Transverse colon (tissue), 4 donors: ENCODE measurements around the gene PML. TPM values are rescaled to one million over a fixed set of nuclear protein-coding genes. Genes with fewer than 3 reads are reported as not detected.

Experiments used
- DNase-seq: peaks from one replicate; pipeline ENCODE4 v3.0.0-alpha.2; 2019
- H3K27ac ChIP-seq, 4 donors: fragments of 200-600 bp; sonication (generic); 2 replicates each; pipeline ENCODE4 v1.5.1; 2016 to 2018; ENCODE audit warnings: inconsistent platforms in 4 of 4
- H3K27me3 ChIP-seq: fragments of 200-600 bp; sonication (generic); 2 replicates; pipeline ENCODE4 v1.5.1; 2017; ENCODE audit warnings: inconsistent platforms
- H3K36me3 ChIP-seq, 4 donors: fragments of 200-600 bp; sonication (generic); 2 replicates each; pipeline ENCODE4 v1.5.1; 2017 to 2019; ENCODE audit warnings: inconsistent platforms in 4 of 4
- H3K4me1 ChIP-seq, 4 donors: fragments of 200-600 bp; sonication (generic); 2 replicates each; pipeline ENCODE4 v1.5.1; 2017 to 2020; ENCODE audit warnings: inconsistent platforms in 4 of 4
- H3K4me3 ChIP-seq, 4 donors: fragments of 200-600 bp; sonication (generic); 1 replicate in 1 of 4; 2 replicates in 3 of 4; pipeline versions ENCODE4 v1.5.1 to v1.6.1; 2017 to 2019; ENCODE audit warnings: inconsistent platforms in 4 of 4
- H3K9me3 ChIP-seq, 2 donors: fragments of 200-600 bp; sonication (generic); 2 replicates each; pipeline ENCODE4 v1.5.1; 2017 to 2019; ENCODE audit warnings: inconsistent platforms in 2 of 2
- EP300 ChIP-seq: sonication (generic); formaldehyde crosslinking; IDR thresholded peaks from one replicate; pipeline ENCODE4 v1.6.1; 2017; ENCODE audit warnings: antibody characterized with exemption, low read depth
- POLR2A ChIP-seq: fragments of 450-650 bp; IDR thresholded peaks from one replicate; pipeline ENCODE4 v1.6.1; 2016; ENCODE audit warnings: antibody characterized with exemption, mild to moderate bottlenecking, moderate library complexity
- POLR2AphosphoS5 ChIP-seq, 3 donors: sonication (generic); formaldehyde crosslinking; IDR thresholded peaks; one replicate each; pipeline ENCODE4 v1.6.1; 2016; ENCODE audit warnings: antibody characterized with exemption in 3 of 3
- WGBS, 2 donors: methylation state at CpG; one replicate each; pipeline ENCODE4 v1.1.5; 2018; ENCODE audit warnings: low coverage in 1 of 2; 5-methylcytosine and 5-hydroxymethylcytosine counted together
- in situ Hi-C, 4 donors: fragments of 200-750 bp; cut with MboI; loops; one replicate each; pipeline versions ENCODE4 v1.15.0 to v1.15.1; 2017; ENCODE audit warnings: low sequenced_read_pairs in 3 of 4, low pct_ligation_motif_present in 1 of 4, low pct_unique_long_range_greater_than_20kb in 1 of 4
- intact Hi-C: fragments of 100-400 bp; cut with DNase I; formaldehyde crosslinking; loops from one replicate; pipeline ENCODE4 v1.15.1; 2023; ENCODE audit warnings: low total_unique reads
- total RNA-seq, 4 donors: library from RNA; depleted of rRNA; stranded (reverse); fragments of >200 nt; gene quantifications; one replicate each; pipeline ENCODE4 v1.1.0, GENCODE V29; 2016
- TF ChIP-seq, protein P1 (sequence below), 5 experiments: fragments of 200-600 bp in 3 of 5; fragments of 450-650 bp in 2 of 5; sonication (generic) in 3 of 5; IDR thresholded peaks; 1 replicate in 2 of 5; 2 replicates in 3 of 5; pipeline ENCODE4 v1.5.1; 2016 to 2017; ENCODE audit warnings: antibody characterized with exemption in 5 of 5, inconsistent platforms in 3 of 5, mild to moderate bottlenecking in 2 of 5, moderate library complexity in 1 of 5

PML gene
- total RNA-seq, 4 donors from 2014 or later: 35.1 to 128 (median 70.0) TPM

DNA sequence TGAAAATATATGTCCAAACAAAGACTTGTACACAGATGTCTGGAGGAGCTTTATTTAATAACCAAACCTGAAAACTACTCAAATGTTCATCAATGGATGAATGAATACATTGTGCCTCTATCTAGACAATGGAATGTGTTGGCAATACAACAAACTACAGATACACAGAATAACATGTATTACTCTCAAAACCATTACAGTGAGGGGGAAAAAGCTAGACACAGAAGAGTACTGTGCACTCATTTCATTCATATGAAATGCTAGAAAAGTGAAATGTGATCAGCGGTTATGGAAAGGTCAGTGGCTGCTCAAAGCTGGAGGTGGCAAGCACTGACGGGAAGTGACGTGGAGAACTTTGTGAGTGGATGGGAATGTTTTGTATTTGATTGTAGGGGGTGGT is 15.6 kb upstream of the PML start:
- TF ChIP-seq EP300 (no peak), POLR2AphosphoS5 (IDR thresholded peaks at IDR 0.05) (no peak), POLR2A (no peak)
- TF ChIP-seq, protein P1, sequence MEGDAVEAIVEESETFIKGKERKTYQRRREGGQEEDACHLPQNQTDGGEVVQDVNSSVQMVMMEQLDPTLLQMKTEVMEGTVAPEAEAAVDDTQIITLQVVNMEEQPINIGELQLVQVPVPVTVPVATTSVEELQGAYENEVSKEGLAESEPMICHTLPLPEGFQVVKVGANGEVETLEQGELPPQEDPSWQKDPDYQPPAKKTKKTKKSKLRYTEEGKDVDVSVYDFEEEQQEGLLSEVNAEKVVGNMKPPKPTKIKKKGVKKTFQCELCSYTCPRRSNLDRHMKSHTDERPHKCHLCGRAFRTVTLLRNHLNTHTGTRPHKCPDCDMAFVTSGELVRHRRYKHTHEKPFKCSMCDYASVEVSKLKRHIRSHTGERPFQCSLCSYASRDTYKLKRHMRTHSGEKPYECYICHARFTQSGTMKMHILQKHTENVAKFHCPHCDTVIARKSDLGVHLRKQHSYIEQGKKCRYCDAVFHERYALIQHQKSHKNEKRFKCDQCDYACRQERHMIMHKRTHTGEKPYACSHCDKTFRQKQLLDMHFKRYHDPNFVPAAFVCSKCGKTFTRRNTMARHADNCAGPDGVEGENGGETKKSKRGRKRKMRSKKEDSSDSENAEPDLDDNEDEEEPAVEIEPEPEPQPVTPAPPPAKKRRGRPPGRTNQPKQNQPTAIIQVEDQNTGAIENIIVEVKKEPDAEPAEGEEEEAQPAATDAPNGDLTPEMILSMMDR (IDR thresholded peaks at IDR 0.05): no peak
- no peaks in the 10 kb centered on the region for H3K36me3 ChIP-seq
- WGBS, 2 donors: 77 to 89% methylated on average over 3 of the region's 3 CpGs
- no peaks in the 10 kb centered on the region for H3K9me3 ChIP-seq
- in situ Hi-C loops: no loop called here
- H3K4me3 ChIP-seq: no peak overlapping the region
- H3K27me3 ChIP-seq: peaks cover 32% of the 10 kb centered on the region
- intact Hi-C loops: loop anchor here (10.0 kb wide), 1 partner anchor 346 kb away; no protein-coding TSS in a partner anchor
- peaks cover 24 to 34% (median 25%) of the 10 kb centered on the region in 4 donors for H3K4me1 ChIP-seq
- H3K27ac ChIP-seq: no peak overlapping the region
- DNase-seq: no peak

DNA sequence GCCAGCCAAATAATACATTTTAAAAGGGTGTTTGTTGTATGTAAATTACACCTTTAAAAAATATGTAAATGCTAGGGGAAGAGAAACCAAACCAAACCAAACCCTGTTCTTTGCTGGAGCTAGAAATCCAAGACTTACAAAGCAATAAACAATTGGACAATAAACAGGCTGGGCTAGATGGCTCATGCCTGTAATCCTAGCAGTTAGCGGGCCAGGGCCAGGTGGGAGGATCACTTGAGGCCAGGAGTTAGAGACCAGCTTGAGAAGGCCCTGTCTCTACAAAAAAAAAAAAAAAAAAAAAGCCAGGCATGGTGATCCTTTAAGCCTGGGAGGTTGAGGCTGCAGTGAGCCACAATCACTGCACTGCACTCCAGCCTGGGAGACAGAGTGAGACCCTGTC is 14.9 kb upstream of the PML start:
- Histone ChIP-seq H3K27me3 (peaks cover 25% of the 10 kb centered on the region), H3K4me1 (peaks cover 26 to 41% (median 31%) of the 10 kb centered on the region in 4 donors), H3K36me3 (no peaks in the 10 kb centered on the region), H3K4me3 (no peak overlapping the region), H3K27ac (no peak overlapping the region), H3K9me3 (no peaks in the 10 kb centered on the region)
- no peak for TF ChIP-seq POLR2AphosphoS5 (IDR thresholded peaks at IDR 0.05)
- TF ChIP-seq, protein P1 (IDR thresholded peaks at IDR 0.05): no peak
- TF ChIP-seq POLR2A: no peak
- TF ChIP-seq EP300: no peak
- WGBS, 2 donors: 35% methylated on average over 1 of the region's 1 CpG; no CpG with 5 or more reads in 1 of the 2 donors
- DNase-seq: no peak
- intact Hi-C loops: loop anchor here (10.0 kb wide), 1 partner anchor 345 kb away; no protein-coding TSS in a partner anchor
- in situ Hi-C loops: loop anchor here in 1 of 4 donors (10.0 kb wide), 1 partner anchor 55 kb away; no protein-coding TSS in a partner anchor

DNA sequence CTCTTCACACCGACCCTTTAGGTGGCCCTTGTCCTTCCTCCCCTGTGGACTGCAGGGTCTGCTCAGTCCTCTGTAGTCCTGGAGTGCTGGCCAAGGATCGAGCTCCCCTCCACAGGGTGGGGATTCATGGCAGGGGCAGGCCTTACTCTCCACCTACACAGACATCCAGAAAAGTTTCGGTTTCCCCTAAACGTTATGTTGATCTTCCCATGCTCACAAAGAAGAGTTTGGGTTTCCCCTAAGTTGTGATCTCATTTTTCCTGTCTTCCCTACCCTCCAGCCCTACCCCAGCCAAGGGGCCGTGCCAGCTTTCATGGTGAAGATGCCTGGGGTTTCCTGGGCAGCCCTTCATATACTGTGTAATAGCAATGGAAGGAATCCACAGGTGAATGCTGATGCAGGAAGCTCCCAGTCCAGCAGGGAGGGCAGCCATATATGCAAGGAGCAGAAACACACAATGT is 12.7 kb upstream of the PML start:
- whole genome bisulfite sequencing, 2 donors: 49% methylated on average over 5 of the region's 5 CpGs; no CpG with 5 or more reads in 1 of the 2 donors
- Histone ChIP-seq H3K27me3 (peaks cover 5% of the 10 kb centered on the region), H3K4me1 (peaks cover 26 to 43% (median 37%) of the 10 kb centered on the region in 4 donors), H3K4me3 (no peak overlapping the region), H3K27ac (peak overlapping the region; percentile 82 to 90 (median 86)), H3K9me3 (no peaks in the 10 kb centered on the region), H3K36me3 (no peaks in the 10 kb centered on the region)
- no peak for TF ChIP-seq POLR2A
- TF ChIP-seq, protein P1 (IDR thresholded peaks at IDR 0.05): no peak
- no peak for TF ChIP-seq POLR2AphosphoS5 (IDR thresholded peaks at IDR 0.05)
- TF ChIP-seq EP300: no peak
- in situ Hi-C loops (loop anchor here in 1 of 4 donors (10.0 kb wide), 1 partner anchor 53 kb away; no protein-coding TSS in a partner anchor), intact Hi-C loops (no loop called here)
- no peak for DNase-seq

DNA sequence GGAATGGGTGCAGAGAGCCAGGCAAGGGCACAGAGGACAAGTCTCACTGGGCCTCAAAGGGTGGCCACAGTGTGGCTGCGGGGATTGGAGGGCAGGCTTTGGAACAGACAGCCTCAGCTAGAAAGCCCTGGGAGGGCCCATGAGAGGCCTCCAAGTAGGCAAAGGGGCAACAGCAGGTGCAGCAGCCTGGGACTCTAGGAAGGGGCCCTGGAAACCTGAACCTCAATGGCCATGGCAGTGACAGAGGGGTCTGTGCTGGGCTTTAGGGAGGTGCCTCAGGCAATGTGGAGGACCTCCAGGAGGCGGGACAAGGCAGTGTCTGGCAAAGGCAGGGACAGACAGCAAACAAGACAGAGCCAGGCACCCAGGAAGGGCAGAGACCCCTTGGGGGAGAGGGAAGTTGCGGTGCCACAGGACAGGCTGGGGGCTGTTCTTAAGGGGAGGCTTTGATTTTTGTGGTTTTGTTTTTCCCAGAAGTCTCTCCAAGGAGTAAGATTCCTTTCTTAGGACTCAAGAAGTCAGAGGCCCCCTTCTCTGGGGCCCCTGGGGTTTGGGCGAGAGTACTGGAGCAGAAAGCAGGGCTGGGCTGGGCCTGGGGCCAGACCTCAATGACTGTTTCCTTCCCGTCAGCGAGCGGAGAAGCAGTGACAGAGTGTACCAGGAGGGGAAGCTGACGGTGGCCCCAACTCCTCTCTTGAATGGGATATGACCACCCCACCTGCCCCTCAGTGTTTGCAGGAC is 12.1 kb upstream of the PML start:
- peak; percentile 75 for DNase-seq
- WGBS, 2 donors: 18% methylated on average over 8 of the region's 8 CpGs; no CpG with 5 or more reads in 1 of the 2 donors
- TF ChIP-seq EP300 (peak; percentile 65), POLR2A (no peak), POLR2AphosphoS5 (IDR thresholded peaks at IDR 0.05) (peak in 2 of 3 donors; percentile 46 to 59)
- TF ChIP-seq, protein P1 (IDR thresholded peaks at IDR 0.05): no peak
- intact Hi-C loops (no loop called here), in situ Hi-C loops (loop anchor here in 1 of 4 donors (10.0 kb wide), 1 partner anchor 52 kb away; no protein-coding TSS in a partner anchor)
- Histone ChIP-seq H3K9me3 (no peaks in the 10 kb centered on the region), H3K36me3 (no peaks in the 10 kb centered on the region), H3K4me1 (peaks cover 26 to 43% (median 37%) of the 10 kb centered on the region in 4 donors), H3K4me3 (no peak overlapping the region), H3K27me3 (no peaks in the 10 kb centered on the region), H3K27ac (peak overlapping the region; percentile 82 to 90 (median 86))
